Trophoblast cell (in vitro differentiated cells and primary cell): ENCODE data around the gene KRTAP12-1.

ENCODE experiments used
- DNase-seq, 2 donors: peaks; one replicate each; pipeline ENCODE4 v3.0.0-alpha.2; 2016
- H2AFZ ChIP-seq: 2 replicates; pipeline ENCODE4 v1.6.1; 2013; ENCODE audit warnings: low read length, moderate library complexity, mild to moderate bottlenecking; ENCODE audit not compliant: insufficient read depth, poor library complexity
- H2AK5ac ChIP-seq: 2 replicates; pipeline ENCODE4 v1.6.1; 2013; ENCODE audit warnings: mild to moderate bottlenecking, low read length
- H2BK120ac ChIP-seq: 2 replicates; pipeline ENCODE4 v1.6.1; 2013; ENCODE audit warnings: low read length, mild to moderate bottlenecking, moderate library complexity; ENCODE audit not compliant: insufficient read depth, poor library complexity
- H2BK12ac ChIP-seq: 2 replicates; pipeline ENCODE4 v1.6.1; 2013; ENCODE audit warnings: mild to moderate bottlenecking, low read length, moderate library complexity
- H2BK5ac ChIP-seq: 2 replicates; pipeline ENCODE4 v1.6.1; 2013; ENCODE audit warnings: low read length, low read depth, moderate library complexity, mild to moderate bottlenecking; ENCODE audit not compliant: poor library complexity
- H3K14ac ChIP-seq: 2 replicates; pipeline ENCODE4 v1.6.1; 2013; ENCODE audit warnings: mild to moderate bottlenecking, low read length
- H3K18ac ChIP-seq: 2 replicates; pipeline ENCODE4 v1.6.1; 2013; ENCODE audit warnings: mild to moderate bottlenecking, low read length
- H3K23ac ChIP-seq: 2 replicates; pipeline ENCODE4 v1.6.1; 2013; ENCODE audit warnings: low read length
- H3K27ac ChIP-seq: 2 replicates; pipeline ENCODE4 v1.5.1; 2013; ENCODE audit warnings: low read depth, mild to moderate bottlenecking, inconsistent platforms, low read length, moderate library complexity
- H3K27me3 ChIP-seq: 2 replicates; pipeline ENCODE4 v1.6.1; 2013; ENCODE audit warnings: inconsistent platforms, mild to moderate bottlenecking, low read length, moderate library complexity; ENCODE audit not compliant: insufficient read depth
- H3K36me3 ChIP-seq, 2 experiments: 1 replicate in 1 of 2; 2 replicates in 1 of 2; pipeline ENCODE4 v1.6.1; 2013; ENCODE audit warnings: low read length in 2 of 2, mild to moderate bottlenecking in 2 of 2, moderate library complexity in 1 of 2; ENCODE audit not compliant: insufficient read depth in 2 of 2, control insufficient read depth in 1 of 2
- H3K4ac ChIP-seq: 2 replicates; pipeline ENCODE4 v1.6.1; 2013; ENCODE audit warnings: low read depth, mild to moderate bottlenecking, low read length, moderate library complexity
- H3K4me1 ChIP-seq, 2 experiments: 1 replicate in 1 of 2; 2 replicates in 1 of 2; pipeline ENCODE4 v1.6.1; 2013; ENCODE audit warnings: low read length in 2 of 2, mild to moderate bottlenecking in 2 of 2, moderate library complexity in 1 of 2; ENCODE audit not compliant: insufficient read depth in 2 of 2, control insufficient read depth in 1 of 2
- H3K4me2 ChIP-seq: 2 replicates; pipeline ENCODE4 v1.6.1; 2013; ENCODE audit warnings: inconsistent platforms, mild to moderate bottlenecking, low read length, moderate library complexity
- H3K4me3 ChIP-seq: 2 replicates; pipeline ENCODE4 v1.5.1; 2013; ENCODE audit warnings: mild to moderate bottlenecking, low read depth, low read length, inconsistent platforms
- H3K79me1 ChIP-seq: one replicate; pipeline ENCODE4 v1.6.1; 2013; ENCODE audit warnings: low read length
- H3K79me2 ChIP-seq: 2 replicates; pipeline ENCODE4 v1.6.1; 2013; ENCODE audit warnings: low read length, mild to moderate bottlenecking; ENCODE audit not compliant: control insufficient read depth, insufficient read depth, poor library complexity
- H3K9ac ChIP-seq: 2 replicates; pipeline ENCODE4 v1.6.1; 2013; ENCODE audit warnings: mild to moderate bottlenecking, low read length
- H3K9me3 ChIP-seq: 2 replicates; pipeline ENCODE4 v1.6.1; 2013; ENCODE audit warnings: low read depth, mild to moderate bottlenecking, control low read depth, inconsistent platforms, low read length; ENCODE audit not compliant: insufficient read depth
- H4K12ac ChIP-seq: 2 replicates; pipeline ENCODE4 v1.6.1; 2013; ENCODE audit warnings: low read depth, mild to moderate bottlenecking, low read length, moderate library complexity
- H4K8ac ChIP-seq: 2 replicates; pipeline ENCODE4 v1.6.1; 2013; ENCODE audit warnings: low read depth, mild to moderate bottlenecking, low read length, moderate library complexity
- H4K91ac ChIP-seq: one replicate; pipeline ENCODE4 v1.6.1; 2013; ENCODE audit warnings: low read depth, mild to moderate bottlenecking, low read length, moderate library complexity
- WGBS: extraction: QIAGEN DNeasy Blood & Tissue Kit; methylation state at CpG from one replicate; pipeline ENCODE4 v1.1.7; 2013; ENCODE audit warnings: missing lambda C conversion rate; ENCODE audit not compliant: insufficient read length, insufficient coverage; ENCODE audit errors: extremely low coverage; 5-methylcytosine and 5-hydroxymethylcytosine counted together

Gene KRTAP12-1

GRCh38 chr21:44724926-44725325 lies 43.0 kb upstream of the KRTAP12-1 start:
- WGBS = no CpG with 5 or more reads among the region's 14 CpGs
- no peak overlapping the region for H3K4ac ChIP-seq
- no peak overlapping the region for H4K91ac ChIP-seq
- H3K27ac ChIP-seq = no peak overlapping the region
- no peak overlapping the region for H2BK5ac ChIP-seq
- H3K18ac ChIP-seq = no peak overlapping the region
- no peak for DNase-seq
- no peak overlapping the region for H2BK12ac ChIP-seq
- no peak overlapping the region for H4K8ac ChIP-seq
- no peak overlapping the region for H3K4me2 ChIP-seq
- H3K14ac ChIP-seq = no peak overlapping the region
- H2AK5ac ChIP-seq = no peak overlapping the region
- peaks cover 4% of the 10 kb centered on the region for H3K9me3 ChIP-seq
- H3K27me3 ChIP-seq = no peaks in the 10 kb centered on the region
- H2AFZ ChIP-seq = no peak overlapping the region
- no peak overlapping the region for H4K12ac ChIP-seq
- no peak overlapping the region for H3K23ac ChIP-seq
- no peaks in the 10 kb centered on the region for H3K79me1 ChIP-seq
- H3K4me3 ChIP-seq = no peak overlapping the region
- no peak overlapping the region for H3K9ac ChIP-seq
- peaks cover 0 to 8% of the 10 kb centered on the region in 2 experiments for H3K4me1 ChIP-seq
- no peak overlapping the region for H2BK120ac ChIP-seq
- no peaks in the 10 kb centered on the region for H3K79me2 ChIP-seq
- no peaks in the 10 kb centered on the region for H3K36me3 ChIP-seq

GRCh38 chr21:44724196-44724595 lies 42.2 kb upstream of the KRTAP12-1 start:
- Histone ChIP-seq H2BK120ac (no peak overlapping the region), H4K91ac (no peak overlapping the region)

GRCh38 chr21:44723177-44724131 lies 41.5 kb upstream of the KRTAP12-1 start:
- Histone ChIP-seq H3K14ac (no peak overlapping the region), H3K9me3 (peaks cover 4% of the 10 kb centered on the region), H4K91ac (no peak overlapping the region), H4K8ac (no peak overlapping the region), H3K79me1 (no peaks in the 10 kb centered on the region), H2BK5ac (no peak overlapping the region), H3K9ac (no peak overlapping the region), H2AFZ (no peak overlapping the region), H3K4me3 (no peak overlapping the region), H3K18ac (no peak overlapping the region), H3K79me2 (no peaks in the 10 kb centered on the region), H2AK5ac (no peak overlapping the region), H3K27ac (no peak overlapping the region), H3K4ac (no peak overlapping the region), H3K36me3 (no peaks in the 10 kb centered on the region), H3K4me1 (peaks cover 0 to 8% of the 10 kb centered on the region in 2 experiments), H4K12ac (no peak overlapping the region), H3K4me2 (peak overlapping the region; percentile 23), H3K23ac (no peak overlapping the region), H2BK120ac (no peak overlapping the region), H3K27me3 (no peaks in the 10 kb centered on the region), H2BK12ac (no peak overlapping the region)
- no peak for DNase-seq
- no CpG with 5 or more reads among the region's 61 CpGs for WGBS

More at GRCh38 chr21:44724196-44724595, 42.2 kb upstream of the KRTAP12-1 start:
- Histone ChIP-seq H3K36me3 (no peaks in the 10 kb centered on the region), H2AFZ (no peak overlapping the region), H3K18ac (no peak overlapping the region), H3K4me1 (peaks cover 0 to 8% of the 10 kb centered on the region in 2 experiments), H3K4me3 (peak overlapping the region; percentile 47), H3K27ac (no peak overlapping the region), H3K79me2 (no peaks in the 10 kb centered on the region), H3K23ac (no peak overlapping the region), H2AK5ac (no peak overlapping the region), H2BK12ac (no peak overlapping the region), H4K8ac (no peak overlapping the region), H3K79me1 (no peaks in the 10 kb centered on the region), H3K4ac (no peak overlapping the region), H2BK5ac (no peak overlapping the region), H3K9ac (no peak overlapping the region), H3K4me2 (no peak overlapping the region), H3K27me3 (no peaks in the 10 kb centered on the region), H4K12ac (no peak overlapping the region), H3K9me3 (peaks cover 4% of the 10 kb centered on the region), H3K14ac (no peak overlapping the region)
- no peak for DNase-seq
- no CpG with 5 or more reads among the region's 7 CpGs for WGBS

- Histone ChIP-seq H3K4me1 (peaks cover 0 to 8% of the 10 kb centered on the region in 2 experiments), H3K4me3 (no peak overlapping the region), H2BK5ac (no peak overlapping the region), H3K27ac (no peak overlapping the region), H3K4ac (no peak overlapping the region), H4K8ac (no peak overlapping the region), H2AFZ (no peak overlapping the region), H2BK12ac (no peak overlapping the region), H3K79me1 (no peaks in the 10 kb centered on the region), H2BK120ac (no peak overlapping the region), H4K91ac (no peak overlapping the region), H3K9ac (no peak overlapping the region), H3K36me3 (no peaks in the 10 kb centered on the region), H3K27me3 (no peaks in the 10 kb centered on the region), H3K79me2 (no peaks in the 10 kb centered on the region), H4K12ac (no peak overlapping the region), H3K18ac (no peak overlapping the region), H3K9me3 (peaks cover 4% of the 10 kb centered on the region), H2AK5ac (no peak overlapping the region), H3K14ac (no peak overlapping the region), H3K23ac (no peak overlapping the region), H3K4me2 (no peak overlapping the region)
- WGBS = no CpG with 5 or more reads among the region's 5 CpGs
- DNase-seq = no peak
These were observed 40.8 kb upstream of the KRTAP12-1 start for GRCh38 chr21:44722731-44723130.
